A549 (cell line): ENCODE results near the gene AKIRIN2.

Source experiments
- MAX ChIP-seq: IDR thresholded peaks from 2 replicates; pipeline ENCODE4 v1.6.1; 2012
- POLR2A ChIP-seq: IDR thresholded peaks from 2 replicates; pipeline ENCODE4 v1.6.1; 2012; ENCODE audit warnings: mild to moderate bottlenecking, low read length

- TF ChIP-seq MAX (no peak), POLR2A (no peak)
These were observed 40.1 kb upstream of the AKIRIN2 start for GRCh38 chr6:87742106-87742505.
